ENCODE measurements around the gene TBXA2R.

DNA sequence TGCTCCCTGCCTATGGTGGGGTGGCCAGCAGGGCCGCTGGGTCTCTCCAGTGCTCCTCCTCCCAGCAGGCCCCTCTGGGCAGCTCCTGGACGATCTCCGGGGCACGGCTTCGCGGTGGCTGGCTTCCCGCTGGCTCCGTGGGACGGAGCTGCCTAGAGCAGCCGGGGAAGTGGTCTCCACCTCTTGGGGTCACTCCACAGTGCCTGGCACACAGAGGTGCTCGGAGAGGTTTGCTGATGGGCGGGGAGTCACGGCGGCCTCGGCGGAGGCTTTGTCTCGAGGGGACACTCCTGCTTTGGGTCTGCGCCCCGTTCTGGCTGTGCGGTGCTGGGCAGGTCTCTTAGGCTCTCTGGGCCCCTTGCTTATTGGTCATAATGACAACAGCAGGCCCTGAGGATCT lies 29.8 kb upstream of the TBXA2R start:
- no peak for TF ChIP-seq CTCF (IDR thresholded peaks at IDR 0.05)
- TF ChIP-seq POLR2A (IDR thresholded peaks at IDR 0.05) = no peak
- TF ChIP-seq EP300 (IDR thresholded peaks at IDR 0.05) = no peak
- no peak for TF ChIP-seq POLR2AphosphoS5 (IDR thresholded peaks at IDR 0.05)

Data from suprapubic skin (tissue), 4 donors.